Endothelial cell of umbilical vein (primary cell): ENCODE measurements around the gene SSPN. TPM values are rescaled to one million over a fixed set of nuclear protein-coding genes. Genes with fewer than 3 reads are reported as not detected.

ENCODE experiments used
- BruUV-seq: library from RNA; stranded (reverse); fragments of 400-500 nt; replicated peaks from 2 replicates; lab custom pipeline; 2021; lab: Mats Ljungman, UMichigan
- CTCF ChIA-PET: fragments of 300-600, 350-600 bp; sonication (Branson Sonifier 250); formaldehyde crosslinking; loops from one replicate; lab custom pipeline; 2021; ENCODE audit warnings: antibody characterized with exemption, inconsistent platforms; lab: Charles Lee
- POLR2A ChIA-PET: fragments of 300-600, 350-600 bp; sonication (Branson Sonifier 250); formaldehyde crosslinking; loops from one replicate; lab custom pipeline; 2021; ENCODE audit warnings: antibody characterized with exemption, inconsistent platforms; lab: Charles Lee
- DNase-seq: peaks from one replicate; pipeline ENCODE4 v3.0.0-alpha.2; 2011; ENCODE audit warnings: low read depth, low spot score
- FAIRE-seq: peaks from 2 replicates; lab custom pipeline; 2011; peaks lifted over from hg19 to GRCh38; lab: Jason Lieb, UNC
- H2AFZ ChIP-seq: 2 replicates; pipeline ENCODE4 v1.6.0; 2012; ENCODE audit warnings: low read depth, low read length, control low read depth, inconsistent platforms
- H3K27ac ChIP-seq: 2 replicates; pipeline ENCODE4 v1.5.1; 2011; ENCODE audit warnings: low read depth, mild to moderate bottlenecking, control low read depth, low read length, moderate library complexity; ENCODE audit not compliant: insufficient read depth
- H3K27me3 ChIP-seq, 2 experiments: 2 replicates each; pipeline versions ENCODE4 v1.6.0 to v1.6.1; 2011; ENCODE audit warnings: low read length in 2 of 2, mixed read lengths in 1 of 2; ENCODE audit not compliant: control insufficient read depth in 2 of 2, insufficient read depth in 2 of 2
- H3K36me3 ChIP-seq, 2 experiments: 2 replicates in 1 of 2; 3 replicates in 1 of 2; pipeline ENCODE4 v1.5.1; 2011; ENCODE audit warnings: low read length in 2 of 2, mild to moderate bottlenecking in 1 of 2, moderate library complexity in 1 of 2; ENCODE audit not compliant: control insufficient read depth in 2 of 2, insufficient read depth in 2 of 2; ENCODE audit errors: extremely low read depth in 1 of 2
- H3K4me1 ChIP-seq: 3 replicates; pipeline ENCODE4 v1.5.1; 2011; ENCODE audit warnings: mild to moderate bottlenecking, low read length; ENCODE audit not compliant: control insufficient read depth, insufficient read depth; ENCODE audit errors: extremely low read depth
- H3K4me2 ChIP-seq: 2 replicates; pipeline ENCODE4 v1.6.1; 2011; ENCODE audit warnings: low read length, control low read depth, mixed read lengths; ENCODE audit not compliant: insufficient read depth
- H3K4me3 ChIP-seq, 3 experiments: fragments of 200-600 bp in 1 of 3; sonication (generic), shearing (Covaris generic) in 1 of 3; replicated peaks in 1 of 3; 2 replicates each; pipeline ENCODE4 v1.5.1; 2011 to 2016; ENCODE audit warnings: control low read depth in 3 of 3, low read length in 3 of 3, mild to moderate bottlenecking in 2 of 3, inconsistent platforms in 1 of 3, low read depth in 1 of 3, moderate library complexity in 1 of 3; ENCODE audit not compliant: insufficient read depth in 1 of 3
- H3K79me2 ChIP-seq: 2 replicates; pipeline ENCODE4 v1.6.0; 2012; ENCODE audit warnings: low read length, inconsistent platforms; ENCODE audit not compliant: control insufficient read depth, insufficient read depth
- H3K9ac ChIP-seq: replicated peaks from 2 replicates; pipeline ENCODE3; 2011; ENCODE audit warnings: low read length, control low read depth; ENCODE audit not compliant: insufficient read depth; ENCODE audit errors: extremely low read depth
- H3K9me1 ChIP-seq: replicated peaks from 3 replicates; pipeline ENCODE4 v1.6.0; 2011; ENCODE audit warnings: mild to moderate bottlenecking, low read length; ENCODE audit not compliant: control insufficient read depth, insufficient read depth; ENCODE audit errors: extremely low read depth
- H3K9me3 ChIP-seq: replicated peaks from 2 replicates; pipeline ENCODE4 v1.5.1; 2012; ENCODE audit warnings: low read length, inconsistent platforms; ENCODE audit not compliant: control insufficient read depth, insufficient read depth
- H4K20me1 ChIP-seq: replicated peaks from 2 replicates; pipeline ENCODE3; 2011; ENCODE audit warnings: mild to moderate bottlenecking, low read length; ENCODE audit not compliant: control insufficient read depth, insufficient read depth; ENCODE audit errors: extremely low read depth
- EZH2 ChIP-seq: IDR thresholded peaks from 2 replicates; pipeline ENCODE4 v1.6.1; 2012; ENCODE audit warnings: borderline replicate concordance, low read depth, mild to moderate bottlenecking, moderate library complexity, low read length, inconsistent platforms; ENCODE audit not compliant: severe bottlenecking
- FOS ChIP-seq: IDR thresholded peaks from 2 replicates; pipeline ENCODE4 v1.6.1; 2011; ENCODE audit warnings: mild to moderate bottlenecking, low read length, moderate library complexity, borderline replicate concordance; ENCODE audit not compliant: insufficient read depth
- GATA2 ChIP-seq: IDR thresholded peaks from 2 replicates; pipeline ENCODE4 v1.7.0; 2011; ENCODE audit warnings: low read depth, mild to moderate bottlenecking, moderate library complexity, mixed read lengths, low read length; ENCODE audit not compliant: insufficient read length, insufficient read depth
- JUN ChIP-seq: IDR thresholded peaks from 2 replicates; pipeline ENCODE4 v1.6.1; 2011; ENCODE audit warnings: borderline replicate concordance, low read depth; ENCODE audit not compliant: insufficient read length, insufficient read depth
- MAX ChIP-seq: IDR thresholded peaks from 2 replicates; pipeline ENCODE4 v1.6.1; 2011; ENCODE audit not compliant: insufficient read depth, insufficient read length
- MYC ChIP-seq: IDR thresholded peaks from one replicate; pipeline ENCODE4 v1.6.1; 2011; ENCODE audit warnings: mild to moderate bottlenecking, low read depth, low read length
- POLR2A ChIP-seq: IDR thresholded peaks from 2 replicates; pipeline ENCODE4 v1.6.1; 2012; ENCODE audit warnings: low read depth, mild to moderate bottlenecking, control low read depth, low read length
- POLR2AphosphoS5 ChIP-seq: IDR thresholded peaks from 2 replicates; pipeline ENCODE4 v1.6.1; 2012; ENCODE audit warnings: low read depth, mild to moderate bottlenecking, control low read depth, low read length, moderate library complexity; ENCODE audit not compliant: insufficient read depth
- dilution Hi-C: fragments of 300-500 bp; cut with MboI; formaldehyde crosslinking; loops from one replicate; pipeline ENCODE4 v1.15.0; 2019; ENCODE audit warnings: low sequenced_read_pairs; ENCODE audit not compliant: extremely low pct_ligation_motif_present
- intact Hi-C: fragments of 100-400 bp; cut with micrococcal nuclease; formaldehyde crosslinking; loops from one replicate; pipeline ENCODE4 v1.10.0; 2022
- polyA plus RNA-seq, 4 experiments: library from polyadenylated mRNA; depleted of rRNA in 3 of 4; stranded (reverse) in 3 of 4; unstranded in 1 of 4; fragments of >200 nt; gene quantifications; 2 replicates each; pipeline versions ENCODE4 v1.2.1 to v1.2.3, GENCODE V29; 2011 to 2012; ENCODE audit warnings: missing spikeins in 1 of 4
- total RNA-seq: library from RNA; stranded (reverse); gene quantifications from 2 replicates; pipeline ENCODE4 v1.2.3, GENCODE V29; 2021
- TF ChIP-seq, protein P1 (sequence below), 2 donors: IDR thresholded peaks; 1 replicate in 1 of 2; 2 replicates in 1 of 2; pipeline ENCODE4 v1.5.1; 2011; ENCODE audit warnings: low read length in 2 of 2, mild to moderate bottlenecking in 2 of 2, moderate library complexity in 2 of 2, control low read depth in 1 of 2, inconsistent platforms in 1 of 2, low read depth in 1 of 2; ENCODE audit not compliant: insufficient read depth in 1 of 2; ENCODE audit errors: extremely low read depth in 1 of 2

SSPN gene
- total and polyA plus RNA-seq, 2 donors (not counting 3 experiments of a cell fraction or from before 2014, with no cell fraction given): 1.3 to 2.1 TPM

DNA sequence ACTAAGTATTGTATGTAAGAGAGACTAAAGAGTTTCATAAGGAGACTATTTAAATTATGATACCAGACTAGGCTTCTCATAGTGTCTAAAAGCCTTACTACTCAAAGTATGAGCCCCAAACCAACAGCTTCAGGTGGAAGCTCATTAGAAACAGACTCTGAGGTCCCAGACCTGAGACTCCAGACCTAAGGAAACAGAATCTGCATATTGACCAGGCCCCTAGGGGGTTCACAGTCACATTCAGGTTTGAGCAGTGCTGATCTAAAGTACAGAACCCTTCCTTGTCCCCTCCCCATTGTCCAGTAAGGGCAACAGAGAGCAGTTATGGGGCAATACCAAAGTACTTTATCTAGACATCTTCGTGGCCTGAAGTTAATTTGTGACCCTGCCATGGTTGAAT is 87.7 kb downstream of the SSPN start:
- DNase-seq: no peak
- Histone ChIP-seq H3K9ac (no peak overlapping the region), H3K27ac (no peak overlapping the region), H3K9me3 (no peaks in the 10 kb centered on the region), H3K9me1 (no peaks in the 10 kb centered on the region), H3K27me3 (no peaks in the 10 kb centered on the region), H4K20me1 (no peaks in the 10 kb centered on the region), H3K79me2 (no peaks in the 10 kb centered on the region), H3K4me1 (no peaks in the 10 kb centered on the region), H3K36me3 (no peaks in the 10 kb centered on the region), H2AFZ (no peak overlapping the region), H3K4me2 (no peak overlapping the region), H3K4me3 (no peak overlapping the region)
- no peak for FAIRE-seq
- CTCF ChIA-PET: interaction anchor here (1.9 kb wide), 1 partner anchor 164 kb away, joined by 6 read pairs; no protein-coding TSS in a partner anchor
- dilution Hi-C loops: no loop called here
- BruUV-seq: no TSS peak
- TF ChIP-seq POLR2A (no peak), JUN (no peak), GATA2 (no peak), MAX (no peak), EZH2 (no peak), MYC (no peak), FOS (no peak), POLR2AphosphoS5 (no peak)
- TF ChIP-seq, protein P1, sequence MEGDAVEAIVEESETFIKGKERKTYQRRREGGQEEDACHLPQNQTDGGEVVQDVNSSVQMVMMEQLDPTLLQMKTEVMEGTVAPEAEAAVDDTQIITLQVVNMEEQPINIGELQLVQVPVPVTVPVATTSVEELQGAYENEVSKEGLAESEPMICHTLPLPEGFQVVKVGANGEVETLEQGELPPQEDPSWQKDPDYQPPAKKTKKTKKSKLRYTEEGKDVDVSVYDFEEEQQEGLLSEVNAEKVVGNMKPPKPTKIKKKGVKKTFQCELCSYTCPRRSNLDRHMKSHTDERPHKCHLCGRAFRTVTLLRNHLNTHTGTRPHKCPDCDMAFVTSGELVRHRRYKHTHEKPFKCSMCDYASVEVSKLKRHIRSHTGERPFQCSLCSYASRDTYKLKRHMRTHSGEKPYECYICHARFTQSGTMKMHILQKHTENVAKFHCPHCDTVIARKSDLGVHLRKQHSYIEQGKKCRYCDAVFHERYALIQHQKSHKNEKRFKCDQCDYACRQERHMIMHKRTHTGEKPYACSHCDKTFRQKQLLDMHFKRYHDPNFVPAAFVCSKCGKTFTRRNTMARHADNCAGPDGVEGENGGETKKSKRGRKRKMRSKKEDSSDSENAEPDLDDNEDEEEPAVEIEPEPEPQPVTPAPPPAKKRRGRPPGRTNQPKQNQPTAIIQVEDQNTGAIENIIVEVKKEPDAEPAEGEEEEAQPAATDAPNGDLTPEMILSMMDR (IDR thresholded peaks at IDR 0.05; ENCODE audit: extremely low read depth in 1 of 2, insufficient read depth in 1 of 2, low read depth in 1 of 2, low read length in 2 of 2): no peak
- POLR2A ChIA-PET: no interaction called here
- intact Hi-C loops: no loop called here
